ENCODE measurements around the gene NR1H2.
A peak's percentile ranks its signal among the peaks of the same experiment; 100 is the strongest.

NR1H2 gene

GRCh38 chr19:50425581-50425980 is 49.3 kb downstream of the NR1H2 start:
- no peak for DNase-seq

- DNase-seq: no peak
Measured at GRCh38 chr19:50427318-50427925, 51.2 kb downstream of the NR1H2 start.

- peak; percentile 35 for DNase-seq
Measured at GRCh38 chr19:50427997-50428425, 51.8 kb downstream of the NR1H2 start.

- no peak for DNase-seq
Measured at GRCh38 chr19:50428772-50429463, 52.7 kb downstream of the NR1H2 start.

- DNase-seq: no peak
Measured at GRCh38 chr19:50430888-50431342, 54.7 kb downstream of the NR1H2 start.

GRCh38 chr19:50431343-50432220 is 55.3 kb downstream of the NR1H2 start:
- DNase-seq: peak; percentile 66

GRCh38 chr19:50432221-50433028 is 56.2 kb downstream of the NR1H2 start, which contains the start of gene MYBPC2:
Gene MYBPC2, plus strand, starts transcription at chr19:50432892. Its CDS starts 62 bp downstream, at chr19:50432954.
- DNase-seq: no peak

Measured in fibroblast of skin of scalp (primary cell).